Parathyroid adenoma (tissue), 2 donors: ENCODE data around the gene ANKFY1.

Source experiments
- H2AFZ ChIP-seq: fragments of 300-600 bp; sonication (generic); one replicate; pipeline ENCODE4 v1.7.0; 2017; ENCODE audit warnings: antibody characterized with exemption, mild to moderate bottlenecking
- H3K27ac ChIP-seq: fragments of 300-600 bp; sonication (generic); one replicate; pipeline ENCODE4 v1.7.0; 2017
- H3K27me3 ChIP-seq: fragments of 300-600 bp; sonication (generic); one replicate; pipeline ENCODE4 v1.7.0; 2017; ENCODE audit warnings: low read length; ENCODE audit not compliant: control insufficient read depth, insufficient read depth
- H3K36me3 ChIP-seq: fragments of 300-600 bp; sonication (generic); one replicate; pipeline ENCODE4 v1.7.0; 2017; ENCODE audit warnings: low read length; ENCODE audit not compliant: control insufficient read depth, insufficient read depth
- H3K4me1 ChIP-seq: fragments of 300-600 bp; sonication (generic); one replicate; pipeline ENCODE4 v1.7.0; 2017; ENCODE audit warnings: control low read depth
- H3K4me2 ChIP-seq: fragments of 300-600 bp; sonication (generic); one replicate; pipeline ENCODE4 v1.7.0; 2017; ENCODE audit warnings: low read length
- H3K4me3 ChIP-seq: fragments of 300-600 bp; sonication (generic); one replicate; pipeline ENCODE4 v1.7.0; 2017; ENCODE audit warnings: low read depth, low read length
- H3K79me2 ChIP-seq: fragments of 300-600 bp; sonication (generic); one replicate; pipeline ENCODE4 v1.7.0; 2017; ENCODE audit warnings: control low read depth
- H3K9ac ChIP-seq: fragments of 300-600 bp; sonication (generic); one replicate; pipeline ENCODE4 v1.7.0; 2017; ENCODE audit warnings: mild to moderate bottlenecking
- H3K9me3 ChIP-seq: fragments of 300-600 bp; sonication (generic); one replicate; pipeline ENCODE4 v1.7.0; 2017; ENCODE audit warnings: low read length; ENCODE audit not compliant: control insufficient read depth
- CTCF ChIP-seq: fragments of 300-600 bp; sonication (generic); IDR thresholded peaks from one replicate; pipeline ENCODE4 v1.7.0; 2017; ENCODE audit warnings: antibody characterized with exemption, mild to moderate bottlenecking
- donor health status: primary hyperparathyroidism.

ANKFY1 gene

GRCh38 chr17:4160294-4160859, 103.4 kb downstream of the ANKFY1 start:
- Histone ChIP-seq H2AFZ (no peak overlapping the region), H3K9ac (no peak overlapping the region), H3K4me2 (no peak overlapping the region), H3K27me3 (no peaks in the 10 kb centered on the region), H3K9me3 (no peaks in the 10 kb centered on the region), H3K79me2 (peaks cover 7% of the 10 kb centered on the region), H3K4me3 (no peak overlapping the region), H3K27ac (peak overlapping the region; percentile 94), H3K4me1 (peaks cover 25% of the 10 kb centered on the region), H3K36me3 (no peaks in the 10 kb centered on the region)
- TF ChIP-seq CTCF, result no peak

GRCh38 chr17:4159761-4160160, 104.0 kb downstream of the ANKFY1 start:
- H3K27me3 ChIP-seq, result no peaks in the 10 kb centered on the region
- H3K4me1 ChIP-seq, result peaks cover 25% of the 10 kb centered on the region
- no peak overlapping the region for H2AFZ ChIP-seq
- no peak for TF ChIP-seq CTCF
- H3K36me3 ChIP-seq, result no peaks in the 10 kb centered on the region
- H3K27ac ChIP-seq, result no peak overlapping the region
- H3K79me2 ChIP-seq, result peaks cover 7% of the 10 kb centered on the region
- H3K4me2 ChIP-seq, result no peak overlapping the region
- no peaks in the 10 kb centered on the region for H3K9me3 ChIP-seq
- no peak overlapping the region for H3K4me3 ChIP-seq
- H3K9ac ChIP-seq, result no peak overlapping the region

- TF ChIP-seq CTCF, result no peak
- H3K27me3 ChIP-seq, result no peaks in the 10 kb centered on the region
- no peak overlapping the region for H3K4me2 ChIP-seq
- no peak overlapping the region for H3K27ac ChIP-seq
- H3K9ac ChIP-seq, result no peak overlapping the region
- no peak overlapping the region for H3K4me3 ChIP-seq
- H3K9me3 ChIP-seq, result no peaks in the 10 kb centered on the region
- H2AFZ ChIP-seq, result no peak overlapping the region
- peaks cover 7% of the 10 kb centered on the region for H3K79me2 ChIP-seq
- H3K36me3 ChIP-seq, result no peaks in the 10 kb centered on the region
- peaks cover 25% of the 10 kb centered on the region for H3K4me1 ChIP-seq
Measured at GRCh38 chr17:4157618-4158333, 106.0 kb downstream of the ANKFY1 start.

- Histone ChIP-seq H3K4me1 (peaks cover 16% of the 10 kb centered on the region), H3K36me3 (no peaks in the 10 kb centered on the region), H3K9ac (no peak overlapping the region), H3K4me3 (no peak overlapping the region), H2AFZ (no peak overlapping the region), H3K27me3 (no peaks in the 10 kb centered on the region), H3K9me3 (no peaks in the 10 kb centered on the region), H3K79me2 (peaks cover 7% of the 10 kb centered on the region), H3K4me2 (no peak overlapping the region), H3K27ac (no peak overlapping the region)
- TF ChIP-seq CTCF, result no peak
Measured at GRCh38 chr17:4156750-4157381, 106.9 kb downstream of the ANKFY1 start.
